ENCODE measurements around the gene PUM1. TPM values are rescaled to one million over a fixed set of nuclear protein-coding genes. Genes with fewer than 3 reads are reported as not detected.

PUM1 gene
- total RNA-seq, 1 donor from 2014 or later: 42.4 TPM

GRCh38 chr1:30919025-30919881 lies 146.3 kb downstream of the PUM1 start:
- no peak for DNase-seq (ENCODE audit: low read depth)
- no peak overlapping the region for H3K4me3 ChIP-seq (ENCODE audit: low read depth, low read length)
- TF ChIP-seq CTCF (conservative IDR thresholded peaks at IDR 0.05; ENCODE audit: low read depth, low read length): no peak

- TF ChIP-seq CTCF (conservative IDR thresholded peaks at IDR 0.05; ENCODE audit: low read depth, low read length): no peak
- no peak overlapping the region for H3K4me3 ChIP-seq (ENCODE audit: low read depth, low read length)
- DNase-seq (ENCODE audit: low read depth): no peak
These were observed 149.2 kb downstream of the PUM1 start for GRCh38 chr1:30916296-30916695.

- H3K4me3 ChIP-seq (ENCODE audit: low read depth, low read length): no peak overlapping the region
- no peak for TF ChIP-seq CTCF (conservative IDR thresholded peaks at IDR 0.05; ENCODE audit: low read depth, low read length)
- no peak for DNase-seq (ENCODE audit: low read depth)
These were observed 149.9 kb downstream of the PUM1 start for GRCh38 chr1:30915491-30916230.

GRCh38 chr1:30914931-30915330 lies 150.6 kb downstream of the PUM1 start:
- DNase-seq (ENCODE audit: low read depth): no peak
- no peak for TF ChIP-seq CTCF (conservative IDR thresholded peaks at IDR 0.05; ENCODE audit: low read depth, low read length)
- no peak overlapping the region for H3K4me3 ChIP-seq (ENCODE audit: low read depth, low read length)

- no peak for TF ChIP-seq CTCF (conservative IDR thresholded peaks at IDR 0.05; ENCODE audit: low read depth, low read length)
- no peak for DNase-seq (ENCODE audit: low read depth)
- no peak overlapping the region for H3K4me3 ChIP-seq (ENCODE audit: low read depth, low read length)
These were observed 151.0 kb downstream of the PUM1 start for GRCh38 chr1:30914587-30914922.

- no peak overlapping the region for H3K4me3 ChIP-seq (ENCODE audit: low read depth, low read length)
- no peak for TF ChIP-seq CTCF (conservative IDR thresholded peaks at IDR 0.05; ENCODE audit: low read depth, low read length)
- DNase-seq (ENCODE audit: low read depth): no peak
These were observed 152.4 kb downstream of the PUM1 start for GRCh38 chr1:30912913-30913652.
